HG03064 (cell line): Measurements from ENCODE around the gene NHS.

Experiments
- ATAC-seq: cut with Tn5 transposase; IDR thresholded peaks from one replicate; pipeline ENCODE4 v1.9.1; 2021; ENCODE audit warnings: low read depth; ENCODE audit not compliant: unreplicated experiment

Gene NHS

GRCh38 chrX:17403972-17404371 lies 29.0 kb downstream of the NHS start:
- no peak for ATAC-seq

GRCh38 chrX:17405225-17405969 lies 30.4 kb downstream of the NHS start:
- no peak for ATAC-seq

DNA sequence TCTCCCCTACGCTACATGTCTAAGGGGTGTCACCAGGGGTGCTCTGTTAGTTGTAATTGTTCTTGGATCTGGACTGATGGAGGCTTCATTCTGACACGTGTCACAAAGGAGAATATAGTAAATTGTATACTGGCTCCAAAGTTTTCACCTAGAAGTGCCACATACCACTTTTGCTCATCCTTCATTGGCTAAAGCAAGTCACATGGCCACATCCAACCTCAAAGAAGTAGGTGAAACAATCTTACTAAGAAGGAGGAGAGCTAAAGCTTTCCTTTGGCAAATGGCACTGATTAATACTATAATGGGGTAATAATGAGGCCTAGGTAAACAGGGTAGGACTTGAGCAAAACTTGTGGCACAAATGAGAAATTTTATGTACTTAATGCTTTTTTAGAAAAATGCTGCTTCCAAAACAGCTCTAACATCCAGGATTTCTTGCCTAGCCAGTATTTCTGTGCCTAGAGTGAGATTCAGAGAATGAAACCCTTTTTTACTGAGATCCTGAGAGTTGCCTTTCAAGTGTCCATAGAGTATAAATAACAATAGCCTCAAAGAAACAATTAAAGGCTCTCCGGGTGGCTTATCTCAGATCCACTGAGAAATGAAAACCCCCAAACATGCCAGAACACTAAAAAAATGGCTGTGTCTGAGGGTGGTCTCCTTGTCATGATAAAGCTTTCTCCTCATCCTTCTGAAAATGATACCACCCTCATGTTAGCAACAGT lies 34.7 kb downstream of the NHS start:
- ATAC-seq = no peak

- no peak for ATAC-seq
Observed at GRCh38 chrX:17410651-17411050, 35.7 kb downstream of the NHS start.

DNA sequence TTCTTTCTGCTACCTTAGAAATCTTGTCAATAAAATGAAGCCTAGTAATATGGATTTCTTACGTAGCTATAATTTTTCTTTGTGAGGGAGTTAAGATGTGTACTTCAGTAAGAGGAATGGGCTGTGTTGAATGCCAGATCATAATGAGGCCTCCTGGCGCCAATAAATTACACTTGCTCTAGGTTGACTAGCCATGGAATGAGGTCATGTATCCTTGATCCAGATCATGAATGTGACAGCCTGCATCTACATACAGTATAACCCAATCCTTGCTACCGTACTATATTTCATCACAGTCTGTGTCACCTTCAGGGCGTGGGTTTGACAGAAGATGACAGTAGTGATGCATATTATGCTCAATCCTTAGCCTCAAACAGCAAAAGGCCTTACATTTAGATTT lies 36.2 kb downstream of the NHS start:
- ATAC-seq = no peak

- ATAC-seq = no peak
Observed at GRCh38 chrX:17412692-17413091, 37.7 kb downstream of the NHS start.

- no peak for ATAC-seq
Observed at GRCh38 chrX:17413228-17413627, 38.2 kb downstream of the NHS start.

GRCh38 chrX:17414027-17414658 lies 39.1 kb downstream of the NHS start:
- ATAC-seq = no peak

DNA sequence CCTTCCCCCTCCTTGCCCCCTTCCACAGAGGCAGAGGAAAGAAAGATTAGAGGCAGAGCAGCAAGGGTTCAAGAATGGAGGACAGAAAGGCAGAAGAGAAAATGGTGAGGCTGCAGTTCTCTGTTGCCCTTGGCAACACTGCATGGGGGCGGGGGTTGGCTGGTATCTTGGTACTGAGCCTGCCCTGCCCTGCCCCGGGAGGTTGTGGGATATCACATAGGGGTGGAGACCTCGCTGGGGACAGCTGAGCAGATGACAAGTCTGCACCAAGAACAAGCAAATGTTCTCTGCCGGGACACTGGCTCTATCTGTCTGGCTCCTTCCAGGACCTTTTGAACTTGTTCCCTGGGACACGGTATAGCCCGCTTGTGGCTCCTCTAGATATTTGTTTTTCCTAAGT lies 39.8 kb downstream of the NHS start:
- no peak for ATAC-seq

GRCh38 chrX:17415242-17415810 lies 40.3 kb downstream of the NHS start:
- ATAC-seq = no peak

GRCh38 chrX:17417372-17417771 lies 42.4 kb downstream of the NHS start:
- no peak for ATAC-seq

DNA sequence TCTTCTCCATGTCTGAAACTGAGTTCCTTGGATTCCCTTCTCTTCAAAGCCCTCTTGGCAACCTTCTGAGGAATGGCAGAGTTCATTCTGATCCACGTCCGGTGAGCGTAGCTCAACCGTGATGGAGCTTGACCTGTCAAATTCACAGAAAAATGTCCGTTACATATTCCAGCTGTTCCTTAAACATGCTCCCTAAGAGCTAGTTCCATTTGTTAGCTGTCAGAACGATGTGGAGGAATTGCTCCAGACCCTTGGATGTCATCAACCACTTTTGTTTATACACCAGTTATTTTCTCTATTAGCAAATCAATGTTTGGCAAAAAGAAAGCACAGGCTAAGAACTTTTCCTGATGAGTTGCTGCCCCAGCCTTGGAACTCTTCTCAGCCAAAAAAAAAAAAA lies 50.1 kb downstream of the NHS start:
- ATAC-seq = no peak

DNA sequence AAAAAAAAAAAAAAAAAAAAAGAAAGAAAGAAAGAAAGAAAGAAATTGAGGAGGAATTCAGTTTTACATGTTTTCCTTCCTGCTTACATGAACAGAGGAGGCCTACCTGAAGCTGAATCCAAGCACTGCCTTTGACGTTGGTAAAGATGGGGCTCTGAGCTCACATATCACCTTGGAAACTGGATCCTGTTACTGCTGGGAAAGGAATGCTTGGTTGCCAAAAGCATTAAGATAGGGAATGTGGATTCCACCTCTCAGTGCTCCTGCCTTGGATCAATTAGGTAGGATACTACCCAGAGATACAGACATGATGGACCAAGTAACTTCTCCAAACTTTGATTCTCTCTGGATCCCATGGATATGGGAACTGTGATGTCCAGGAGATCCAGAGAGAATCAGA lies 50.6 kb downstream of the NHS start:
- ATAC-seq = no peak

GRCh38 chrX:17431171-17431570 lies 56.2 kb downstream of the NHS start:
- ATAC-seq = no peak

GRCh38 chrX:17432158-17432557 lies 57.2 kb downstream of the NHS start:
- no peak for ATAC-seq

DNA sequence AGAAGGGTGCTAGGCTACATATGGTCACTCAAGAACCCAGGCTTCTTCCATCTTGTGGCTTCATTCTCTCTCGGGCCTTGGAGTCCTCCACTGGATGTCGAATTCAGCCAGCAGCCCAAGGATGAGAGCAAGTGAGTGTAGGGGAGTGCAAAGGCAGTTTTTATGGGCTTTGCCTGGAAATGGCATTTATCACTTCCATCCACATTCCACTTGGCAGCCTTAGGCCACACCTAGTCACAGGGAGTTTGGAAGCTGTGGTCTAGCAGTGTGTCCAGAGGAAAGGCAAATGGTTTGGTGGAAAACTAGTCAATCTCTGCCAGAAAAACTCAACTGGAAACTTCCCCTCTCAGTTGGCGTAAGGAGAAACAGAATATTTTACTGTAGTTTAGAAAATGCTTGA lies 59.0 kb downstream of the NHS start:
- no peak for ATAC-seq

- no peak for ATAC-seq
Observed at GRCh38 chrX:17435476-17435875, 60.5 kb downstream of the NHS start.

GRCh38 chrX:17438221-17438620 lies 63.2 kb downstream of the NHS start:
- ATAC-seq = no peak

GRCh38 chrX:17440258-17440657 lies 65.3 kb downstream of the NHS start:
- no peak for ATAC-seq

- no peak for ATAC-seq
Observed at GRCh38 chrX:17440836-17441235, 65.8 kb downstream of the NHS start.

- ATAC-seq = no peak
Observed at GRCh38 chrX:17441965-17442364, 67.0 kb downstream of the NHS start.
